Lower leg skin (tissue), 4 donors: ENCODE measurements around the gene NUDT8. TPM values are rescaled to one million over a fixed set of nuclear protein-coding genes. Genes with fewer than 3 reads are reported as not detected.
"Not testable (repeated sequence)": the region's sequence is repeated elsewhere in the genome, so short reads cannot be mapped to it uniquely, and the experiment has no call there.

Source experiments
- DNase-seq, 2 donors: peaks; one replicate each; pipeline ENCODE4 v3.0.0-alpha.2; 2019; ENCODE audit warnings: low spot score in 2 of 2
- H3K4me3 ChIP-seq: fragments of 200-600 bp; sonication (generic); 2 replicates; pipeline ENCODE4 v1.5.1; 2017; ENCODE audit warnings: mild to moderate bottlenecking, low read depth; ENCODE audit not compliant: poor library complexity, severe bottlenecking
- POLR2A ChIP-seq, 2 donors: fragments of 450-650 bp; IDR thresholded peaks; one replicate each; pipeline ENCODE4 v1.6.1; 2016 to 2017; ENCODE audit warnings: antibody characterized with exemption in 2 of 2, mild to moderate bottlenecking in 1 of 2, moderate library complexity in 1 of 2
- WGBS, 2 donors: methylation state at CpG; one replicate each; pipeline ENCODE4 v1.1.5; 2018; 5-methylcytosine and 5-hydroxymethylcytosine counted together
- intact Hi-C: fragments of 100-400 bp; cut with DNase I; formaldehyde crosslinking; loops from one replicate; pipeline ENCODE4 v1.15.0; 2023; ENCODE audit warnings: low total_unique reads
- total RNA-seq, 4 donors: library from RNA; depleted of rRNA; stranded (reverse); fragments of >200 nt; gene quantifications; one replicate each; pipeline ENCODE4 v1.1.0, GENCODE V29; 2016
- TF ChIP-seq, protein P1 (sequence below), 3 donors: fragments of 450-650 bp; IDR thresholded peaks; one replicate each; pipeline ENCODE4 v1.5.1; 2016; ENCODE audit warnings: antibody characterized with exemption in 3 of 3, mild to moderate bottlenecking in 3 of 3, moderate library complexity in 2 of 3

NUDT8 gene
- total RNA-seq, 4 donors from 2014 or later = 42.1 to 89.4 (median 55.1) TPM

DNA sequence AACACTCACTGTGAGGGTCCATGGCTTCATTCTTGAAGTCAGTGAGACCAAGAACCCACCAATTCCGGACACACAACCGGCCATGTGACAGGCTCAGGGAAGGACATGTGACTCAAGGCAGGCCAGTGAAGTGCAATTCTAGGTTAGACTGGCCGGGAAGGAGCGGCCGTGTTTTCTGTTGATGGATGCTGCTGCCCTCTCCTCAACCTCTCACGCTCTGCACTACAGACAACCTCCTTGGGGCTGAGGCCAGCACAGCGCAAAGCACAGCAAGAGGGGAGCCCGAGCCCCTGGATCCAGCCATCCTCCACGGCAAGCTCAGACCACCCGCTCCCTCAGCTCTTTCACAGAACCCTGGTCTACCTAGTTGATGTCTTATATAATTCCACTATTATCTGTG lies 2.8 kb downstream of the NUDT8 start:
- 89 to 92% methylated on average over 10 of the region's 10 CpGs for WGBS, 2 donors
- intact Hi-C loops = no loop called here
- H3K4me3 ChIP-seq = no peak overlapping the region
- no peak for DNase-seq
- TF ChIP-seq, protein P1, sequence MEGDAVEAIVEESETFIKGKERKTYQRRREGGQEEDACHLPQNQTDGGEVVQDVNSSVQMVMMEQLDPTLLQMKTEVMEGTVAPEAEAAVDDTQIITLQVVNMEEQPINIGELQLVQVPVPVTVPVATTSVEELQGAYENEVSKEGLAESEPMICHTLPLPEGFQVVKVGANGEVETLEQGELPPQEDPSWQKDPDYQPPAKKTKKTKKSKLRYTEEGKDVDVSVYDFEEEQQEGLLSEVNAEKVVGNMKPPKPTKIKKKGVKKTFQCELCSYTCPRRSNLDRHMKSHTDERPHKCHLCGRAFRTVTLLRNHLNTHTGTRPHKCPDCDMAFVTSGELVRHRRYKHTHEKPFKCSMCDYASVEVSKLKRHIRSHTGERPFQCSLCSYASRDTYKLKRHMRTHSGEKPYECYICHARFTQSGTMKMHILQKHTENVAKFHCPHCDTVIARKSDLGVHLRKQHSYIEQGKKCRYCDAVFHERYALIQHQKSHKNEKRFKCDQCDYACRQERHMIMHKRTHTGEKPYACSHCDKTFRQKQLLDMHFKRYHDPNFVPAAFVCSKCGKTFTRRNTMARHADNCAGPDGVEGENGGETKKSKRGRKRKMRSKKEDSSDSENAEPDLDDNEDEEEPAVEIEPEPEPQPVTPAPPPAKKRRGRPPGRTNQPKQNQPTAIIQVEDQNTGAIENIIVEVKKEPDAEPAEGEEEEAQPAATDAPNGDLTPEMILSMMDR (IDR thresholded peaks at IDR 0.05) = no peak
- TF ChIP-seq POLR2A (IDR thresholded peaks at IDR 0.05) = no peak

DNA sequence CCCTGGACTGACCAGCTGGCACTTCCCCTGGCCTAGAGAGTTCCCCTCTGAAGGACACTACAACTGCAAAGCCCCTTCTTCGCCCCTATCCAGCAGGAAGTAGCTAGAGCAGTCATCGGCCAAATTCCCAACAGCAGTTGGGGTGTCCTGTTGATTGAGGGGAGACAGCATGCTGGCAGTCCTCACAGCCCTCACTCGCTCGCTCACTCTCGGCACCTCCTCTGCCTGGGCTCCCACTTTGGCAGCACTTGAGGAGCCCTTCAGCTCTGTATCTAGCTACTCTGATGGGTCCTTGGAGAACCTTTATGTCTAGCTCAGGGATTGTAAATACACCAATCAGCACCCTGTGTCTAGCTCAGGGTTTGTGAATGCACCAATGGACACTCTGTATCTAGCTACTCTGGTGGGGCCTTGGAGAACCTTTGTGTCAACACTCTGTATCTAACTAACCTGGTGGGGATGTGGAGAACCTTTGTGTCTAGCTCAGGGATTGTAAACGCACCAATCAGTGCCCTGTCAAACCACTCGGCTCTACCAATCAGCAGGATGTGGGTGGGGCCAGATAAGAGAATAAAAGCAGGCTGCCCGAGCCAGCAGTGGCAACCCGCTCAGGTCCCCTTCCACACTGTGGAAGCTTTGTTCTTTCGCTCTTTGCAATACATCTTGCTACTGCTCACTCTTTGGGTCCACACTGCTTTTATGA lies 3.5 kb downstream of the NUDT8 start:
- H3K4me3 ChIP-seq, DNase-seq, intact Hi-C loops: not testable (repeated sequence)
- 86 to 89% methylated on average over 10 of the region's 10 CpGs for WGBS, 2 donors

DNA sequence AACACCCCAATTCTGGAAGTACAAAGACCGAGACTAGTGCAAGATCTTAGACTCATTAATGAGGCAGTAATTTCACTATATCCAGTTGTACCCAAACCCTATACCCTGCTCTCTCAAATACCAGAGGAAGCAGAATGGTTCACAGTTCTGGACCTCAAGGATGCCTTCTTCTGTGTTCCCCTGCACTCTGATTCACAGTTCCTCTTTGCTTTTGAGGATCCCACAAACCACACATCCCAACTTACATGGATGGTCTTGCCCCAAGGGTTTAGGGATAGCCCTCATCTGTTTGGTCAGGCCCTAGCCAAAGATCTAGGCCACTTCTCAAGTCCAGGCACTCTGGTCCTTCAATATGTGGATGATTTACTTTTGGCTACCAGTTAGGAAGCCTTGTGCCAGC lies 5.9 kb downstream of the NUDT8 start:
- DNase-seq, intact Hi-C loops, H3K4me3 ChIP-seq: not testable (repeated sequence)
- WGBS, 2 donors = 90 to 100% methylated on average over 1 of the region's 1 CpG

DNA sequence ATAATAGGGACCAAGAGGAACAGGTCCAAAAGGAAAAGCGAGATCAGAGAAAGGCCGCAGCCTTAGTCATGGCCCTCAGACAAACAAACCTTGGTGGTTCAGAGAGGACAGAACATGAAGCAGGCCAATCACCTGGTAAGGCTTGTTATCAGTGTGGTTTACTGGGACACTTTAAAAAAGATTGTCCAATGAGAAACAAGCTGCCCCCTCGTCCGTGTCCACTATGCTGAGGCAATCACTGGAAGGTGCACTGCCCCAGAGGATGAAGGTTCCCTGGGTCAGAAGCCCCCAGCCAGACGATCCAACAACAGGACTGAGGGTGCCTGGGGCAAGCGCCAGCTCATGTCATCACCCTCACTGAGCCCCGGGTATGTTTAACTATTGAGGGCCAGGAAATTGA lies 6.8 kb downstream of the NUDT8 start:
- DNase-seq, intact Hi-C loops, H3K4me3 ChIP-seq: not testable (repeated sequence)
- 68 to 69% methylated on average over 7 of the region's 7 CpGs for WGBS, 2 donors

DNA sequence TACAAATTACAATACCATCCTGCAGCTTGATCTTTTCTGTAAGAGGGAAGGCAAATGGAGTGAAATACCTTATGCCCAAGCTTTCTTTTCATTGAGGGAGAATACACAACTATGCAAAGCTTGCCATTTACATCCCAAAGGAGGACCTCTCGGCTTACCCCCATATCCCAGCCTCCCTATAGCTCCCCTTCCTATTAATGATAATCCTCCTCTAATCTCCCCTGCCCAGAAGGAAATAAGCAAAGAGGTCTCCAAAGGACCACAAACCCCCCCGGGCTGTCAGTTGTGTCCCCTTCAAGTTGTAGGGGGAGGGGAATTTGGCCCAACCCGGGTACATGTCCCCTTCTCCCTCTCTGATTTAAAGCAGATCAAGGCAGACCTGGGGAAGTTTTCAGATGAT lies 7.8 kb downstream of the NUDT8 start:
- DNase-seq, H3K4me3 ChIP-seq, intact Hi-C loops: not testable (repeated sequence)
- 60 to 75% methylated on average over 3 of the region's 3 CpGs for WGBS, 2 donors

DNA sequence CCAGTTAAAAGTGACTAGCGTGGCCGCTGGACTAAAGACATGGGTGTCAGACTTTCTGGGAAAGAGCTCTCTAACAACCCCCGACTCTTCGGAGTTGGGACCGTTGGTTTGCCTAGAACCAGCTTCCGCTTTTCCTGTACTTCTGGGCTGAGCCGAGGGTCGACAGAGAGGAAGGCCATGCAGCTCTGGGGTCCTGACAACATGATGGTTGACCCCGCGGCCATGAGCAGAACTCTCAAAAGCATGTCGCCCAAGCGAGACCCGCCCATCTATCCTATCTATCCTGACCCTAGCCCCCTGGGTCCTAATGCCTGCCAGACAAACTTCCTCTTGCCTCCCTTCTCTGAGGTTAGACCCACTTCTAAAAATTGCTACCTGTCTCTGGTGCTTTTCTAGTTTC lies 9.1 kb downstream of the NUDT8 start:
- DNase-seq = peak in 1 of 2 donors; percentile 68
- intact Hi-C loops, H3K4me3 ChIP-seq: not testable (repeated sequence)
- WGBS, 2 donors = 83 to 85% methylated on average over 13 of the region's 13 CpGs

DNA sequence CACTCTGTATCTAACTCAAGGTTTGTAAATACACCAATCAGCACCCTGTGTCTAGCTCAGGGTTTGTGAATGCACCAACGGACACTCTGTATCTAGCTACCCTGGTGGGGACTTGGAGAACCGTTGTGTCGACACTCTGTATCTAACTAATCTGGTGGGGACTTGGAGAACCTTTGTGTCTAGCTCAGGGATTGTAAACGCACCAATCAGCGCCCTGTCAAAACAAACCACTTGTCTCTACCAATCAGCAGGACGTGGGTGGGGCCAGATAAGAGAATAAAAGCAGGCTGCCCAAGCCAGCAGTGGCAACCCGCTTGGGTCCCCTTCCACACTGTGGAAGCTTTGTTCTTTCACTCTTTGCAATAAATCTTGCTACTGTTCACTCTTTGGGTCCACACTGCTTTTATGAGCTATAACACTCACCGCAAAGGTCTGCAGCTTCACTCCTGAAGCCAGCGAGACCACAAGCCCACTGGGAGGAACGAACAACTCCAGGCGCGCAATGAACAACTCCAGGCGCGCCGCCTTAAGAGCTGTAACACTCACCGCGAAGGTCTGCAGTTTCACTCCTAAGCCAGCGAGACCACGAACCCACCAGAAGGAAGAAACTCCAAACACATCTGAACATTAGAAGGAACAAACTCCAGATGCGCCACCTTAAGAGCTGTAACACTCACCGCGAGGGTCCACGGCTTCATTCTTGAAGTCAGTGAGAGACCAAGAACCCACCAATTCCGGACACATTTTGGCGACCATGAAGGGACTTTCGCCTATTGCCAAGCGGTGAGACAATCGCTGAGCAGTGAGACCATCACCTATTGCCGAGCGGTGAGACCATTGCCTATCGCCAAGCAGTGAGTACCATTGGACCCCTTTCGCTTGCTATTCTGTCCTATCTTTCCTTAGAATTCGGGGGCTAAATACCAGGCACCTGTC lies 9.8 kb downstream of the NUDT8 start:
- 88 to 94% methylated on average over 33 of the region's 33 CpGs for WGBS, 2 donors
- H3K4me3 ChIP-seq, intact Hi-C loops: not testable (repeated sequence)
- DNase-seq = peak in 1 of 2 donors; percentile 75

DNA sequence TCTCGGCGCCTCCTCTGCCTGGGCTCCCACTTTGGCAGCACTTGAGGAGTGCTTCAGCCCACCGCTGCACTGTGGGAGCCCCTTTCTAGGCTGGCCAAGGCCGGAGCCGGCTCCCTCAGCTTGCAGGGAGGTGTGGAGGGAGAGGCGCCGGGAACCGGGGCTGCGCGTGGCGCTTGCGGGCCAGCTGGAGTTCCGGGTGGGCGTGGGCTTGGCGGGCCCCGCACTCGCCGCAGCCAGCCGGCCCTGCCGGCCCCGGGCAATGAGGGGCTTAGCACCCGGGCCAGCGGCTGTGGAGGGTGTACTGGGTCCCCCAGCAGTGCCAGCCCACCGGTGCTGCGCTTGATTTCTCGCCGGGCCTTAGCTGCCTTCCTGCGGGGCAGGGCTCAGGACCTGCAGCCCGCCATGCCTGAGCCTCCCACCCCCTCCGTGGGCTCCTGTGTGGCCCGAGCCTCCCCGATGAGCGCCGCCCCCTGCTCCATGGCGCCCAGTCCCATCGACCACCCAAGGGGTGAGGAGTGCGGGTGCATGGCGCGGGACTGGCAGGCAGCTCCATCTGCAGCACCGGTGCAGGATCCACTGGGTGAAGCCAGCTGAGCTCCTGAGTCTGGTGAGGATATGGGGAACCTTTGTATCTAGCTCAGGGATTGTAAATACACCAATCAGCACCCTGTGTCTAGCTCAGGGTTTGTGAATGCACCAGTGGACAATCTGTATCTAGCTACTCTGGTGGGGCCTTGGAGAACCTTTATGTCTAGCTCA lies 10.7 kb downstream of the NUDT8 start:
- peak in 1 of 2 donors; percentile 75 for DNase-seq
- WGBS, 2 donors = 89 to 94% methylated on average over 22 to 40 of the region's 40 CpGs

DNA sequence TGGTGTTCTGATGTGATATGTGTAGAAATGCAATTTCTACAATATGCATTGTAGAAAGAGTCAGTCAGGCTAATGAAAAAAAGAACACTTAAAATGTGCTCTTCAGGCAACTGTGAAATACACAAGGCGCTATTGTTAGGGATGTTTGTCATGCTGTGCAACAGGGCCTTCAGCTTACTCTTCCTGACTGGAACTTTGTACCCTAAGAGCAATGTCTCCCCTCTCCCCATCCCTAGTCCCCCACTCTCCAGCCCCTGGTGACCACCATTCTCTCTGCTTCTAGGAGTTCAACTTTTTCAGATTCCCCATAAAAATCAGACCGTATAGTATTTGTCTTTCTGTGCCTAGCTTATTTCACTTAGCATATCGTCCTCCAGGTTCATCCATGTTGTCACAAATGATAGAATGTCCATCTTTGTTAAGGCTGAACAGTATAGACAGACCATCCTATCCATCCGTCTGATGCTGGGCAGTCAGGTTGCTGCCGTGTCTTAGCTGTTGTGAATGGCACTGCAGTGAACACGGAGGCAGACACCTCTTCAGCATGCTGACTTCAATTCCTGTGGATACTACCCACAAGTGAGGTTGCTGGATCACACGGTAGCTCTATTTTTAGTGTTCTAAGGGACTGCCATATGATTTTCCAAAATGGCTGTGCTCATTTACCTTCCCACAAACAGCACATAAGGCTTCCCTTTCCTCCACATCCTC lies 12.3 kb downstream of the NUDT8 start:
- DNase-seq = no peak
- 77 to 78% methylated on average over 7 of the region's 7 CpGs for WGBS, 2 donors
- no peak for TF ChIP-seq POLR2A (IDR thresholded peaks at IDR 0.05)
- TF ChIP-seq, protein P1 (IDR thresholded peaks at IDR 0.05) = no peak
- intact Hi-C loops = no loop called here
- H3K4me3 ChIP-seq = no peak overlapping the region

More for the DNA sequence above, 10.7 kb downstream of the NUDT8 start:
- intact Hi-C loops, H3K4me3 ChIP-seq: not testable (repeated sequence)
